Ishikawa (cell line): ENCODE measurements around the gene ARL5B.
A peak's percentile ranks its signal among the peaks of the same experiment; 100 is the strongest.

ENCODE experiments used
- CEBPB ChIP-seq: IDR thresholded peaks from 2 replicates; pipeline ENCODE4 v1.6.1; 2012
- CREB1 ChIP-seq: IDR thresholded peaks from 2 replicates; pipeline ENCODE4 v1.6.1; 2012; ENCODE audit warnings: low read depth
- EGR1 ChIP-seq: IDR thresholded peaks from 2 replicates; pipeline ENCODE4 v1.6.1; 2012
- EP300 ChIP-seq: IDR thresholded peaks from 2 replicates; pipeline ENCODE4 v1.6.1; 2012; ENCODE audit warnings: borderline replicate concordance
- FOXM1 ChIP-seq: IDR thresholded peaks from 2 replicates; pipeline ENCODE4 v1.6.1; 2012; ENCODE audit warnings: low read depth, borderline replicate concordance
- NFIC ChIP-seq: IDR thresholded peaks from 2 replicates; pipeline ENCODE4 v1.6.1; 2012
- RAD21 ChIP-seq: IDR thresholded peaks from 2 replicates; pipeline ENCODE4 v1.6.1; 2012; ENCODE audit warnings: low read depth
- TAF1 ChIP-seq: IDR thresholded peaks from 2 replicates; pipeline ENCODE4 v1.6.1; 2012; ENCODE audit warnings: low read depth, mild to moderate bottlenecking
- TCF12 ChIP-seq: IDR thresholded peaks from 2 replicates; pipeline ENCODE4 v1.6.1; 2012; ENCODE audit warnings: low read depth
- TEAD4 ChIP-seq: IDR thresholded peaks from 2 replicates; pipeline ENCODE4 v1.6.1; 2012
- YY1 ChIP-seq: IDR thresholded peaks from 2 replicates; pipeline ENCODE4 v1.6.1; 2012; ENCODE audit warnings: low read depth
- ZBTB7A ChIP-seq: IDR thresholded peaks from 2 replicates; pipeline ENCODE4 v1.6.1; 2012; ENCODE audit warnings: low read depth
- TF ChIP-seq, protein P1 (sequence below): IDR thresholded peaks from 2 replicates; pipeline ENCODE4 v1.6.1; 2012
- TF ChIP-seq, protein P2 (sequence below): IDR thresholded peaks from 2 replicates; pipeline ENCODE4 v1.6.1; 2012
- TF ChIP-seq, protein P3 (sequence below): IDR thresholded peaks from 2 replicates; pipeline ENCODE4 v1.6.1; 2012; ENCODE audit warnings: low read depth, mild to moderate bottlenecking

ARL5B gene

GRCh38 chr10:18647945-18648344 is 11.3 kb upstream of the ARL5B start:
- TF ChIP-seq TCF12 (no peak), CREB1 (no peak), EGR1 (no peak), NFIC (no peak), ZBTB7A (no peak), TEAD4 (no peak), EP300 (no peak), TAF1 (no peak), YY1 (no peak), CEBPB (no peak), RAD21 (no peak), FOXM1 (no peak)
- TF ChIP-seq, protein P1, sequence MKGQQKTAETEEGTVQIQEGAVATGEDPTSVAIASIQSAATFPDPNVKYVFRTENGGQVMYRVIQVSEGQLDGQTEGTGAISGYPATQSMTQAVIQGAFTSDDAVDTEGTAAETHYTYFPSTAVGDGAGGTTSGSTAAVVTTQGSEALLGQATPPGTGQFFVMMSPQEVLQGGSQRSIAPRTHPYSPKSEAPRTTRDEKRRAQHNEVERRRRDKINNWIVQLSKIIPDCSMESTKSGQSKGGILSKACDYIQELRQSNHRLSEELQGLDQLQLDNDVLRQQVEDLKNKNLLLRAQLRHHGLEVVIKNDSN = no peak
- TF ChIP-seq, protein P2, sequence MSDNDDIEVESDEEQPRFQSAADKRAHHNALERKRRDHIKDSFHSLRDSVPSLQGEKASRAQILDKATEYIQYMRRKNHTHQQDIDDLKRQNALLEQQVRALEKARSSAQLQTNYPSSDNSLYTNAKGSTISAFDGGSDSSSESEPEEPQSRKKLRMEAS = no peak
- TF ChIP-seq, protein P3, sequence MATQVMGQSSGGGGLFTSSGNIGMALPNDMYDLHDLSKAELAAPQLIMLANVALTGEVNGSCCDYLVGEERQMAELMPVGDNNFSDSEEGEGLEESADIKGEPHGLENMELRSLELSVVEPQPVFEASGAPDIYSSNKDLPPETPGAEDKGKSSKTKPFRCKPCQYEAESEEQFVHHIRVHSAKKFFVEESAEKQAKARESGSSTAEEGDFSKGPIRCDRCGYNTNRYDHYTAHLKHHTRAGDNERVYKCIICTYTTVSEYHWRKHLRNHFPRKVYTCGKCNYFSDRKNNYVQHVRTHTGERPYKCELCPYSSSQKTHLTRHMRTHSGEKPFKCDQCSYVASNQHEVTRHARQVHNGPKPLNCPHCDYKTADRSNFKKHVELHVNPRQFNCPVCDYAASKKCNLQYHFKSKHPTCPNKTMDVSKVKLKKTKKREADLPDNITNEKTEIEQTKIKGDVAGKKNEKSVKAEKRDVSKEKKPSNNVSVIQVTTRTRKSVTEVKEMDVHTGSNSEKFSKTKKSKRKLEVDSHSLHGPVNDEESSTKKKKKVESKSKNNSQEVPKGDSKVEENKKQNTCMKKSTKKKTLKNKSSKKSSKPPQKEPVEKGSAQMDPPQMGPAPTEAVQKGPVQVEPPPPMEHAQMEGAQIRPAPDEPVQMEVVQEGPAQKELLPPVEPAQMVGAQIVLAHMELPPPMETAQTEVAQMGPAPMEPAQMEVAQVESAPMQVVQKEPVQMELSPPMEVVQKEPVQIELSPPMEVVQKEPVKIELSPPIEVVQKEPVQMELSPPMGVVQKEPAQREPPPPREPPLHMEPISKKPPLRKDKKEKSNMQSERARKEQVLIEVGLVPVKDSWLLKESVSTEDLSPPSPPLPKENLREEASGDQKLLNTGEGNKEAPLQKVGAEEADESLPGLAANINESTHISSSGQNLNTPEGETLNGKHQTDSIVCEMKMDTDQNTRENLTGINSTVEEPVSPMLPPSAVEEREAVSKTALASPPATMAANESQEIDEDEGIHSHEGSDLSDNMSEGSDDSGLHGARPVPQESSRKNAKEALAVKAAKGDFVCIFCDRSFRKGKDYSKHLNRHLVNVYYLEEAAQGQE = no peak

DNA sequence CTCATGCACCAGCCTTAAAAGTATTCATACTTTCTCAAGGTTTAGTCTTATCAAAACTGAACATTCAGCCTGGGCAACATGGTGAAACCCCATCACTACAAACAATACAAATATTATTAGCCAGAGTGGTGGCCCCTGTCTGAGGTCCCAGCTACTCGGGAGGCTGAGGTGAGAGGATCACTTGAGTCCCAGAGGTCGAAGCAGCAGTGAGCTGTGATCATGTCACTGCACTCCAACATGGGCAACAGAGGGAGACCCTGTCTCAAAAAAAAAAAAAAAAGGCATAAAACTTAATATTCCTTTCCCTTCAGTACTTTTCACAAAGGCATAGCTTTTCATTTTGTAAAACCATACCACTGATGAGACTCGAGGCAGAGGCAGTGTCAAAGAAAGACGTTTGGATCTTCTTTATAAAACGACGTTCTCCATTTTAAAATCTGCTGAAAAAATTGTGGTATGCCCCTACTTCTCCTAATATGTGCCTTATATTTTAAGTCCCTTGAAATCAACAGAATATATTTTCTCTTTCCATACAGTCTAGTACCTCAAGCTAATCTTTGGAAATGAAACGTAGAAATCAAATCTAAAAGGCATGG is 9.8 kb upstream of the ARL5B start:
- TF ChIP-seq CEBPB (no peak), YY1 (no peak), NFIC (no peak), CREB1 (no peak), EGR1 (no peak), TCF12 (no peak), TEAD4 (no peak), RAD21 (no peak), FOXM1 (no peak), EP300 (no peak), TAF1 (no peak), ZBTB7A (no peak)
- TF ChIP-seq, protein P2 = no peak
- TF ChIP-seq, protein P1 = no peak
- TF ChIP-seq, protein P3 = no peak

- TF ChIP-seq TAF1 (no peak), ZBTB7A (no peak), CEBPB (no peak), NFIC (no peak), TEAD4 (no peak), EP300 (no peak), CREB1 (no peak), FOXM1 (no peak)
- TF ChIP-seq, protein P2 = no peak
- TF ChIP-seq, protein P1 = no peak
These were observed 8.7 kb upstream of the ARL5B start for GRCh38 chr10:18650404-18650997.

DNA sequence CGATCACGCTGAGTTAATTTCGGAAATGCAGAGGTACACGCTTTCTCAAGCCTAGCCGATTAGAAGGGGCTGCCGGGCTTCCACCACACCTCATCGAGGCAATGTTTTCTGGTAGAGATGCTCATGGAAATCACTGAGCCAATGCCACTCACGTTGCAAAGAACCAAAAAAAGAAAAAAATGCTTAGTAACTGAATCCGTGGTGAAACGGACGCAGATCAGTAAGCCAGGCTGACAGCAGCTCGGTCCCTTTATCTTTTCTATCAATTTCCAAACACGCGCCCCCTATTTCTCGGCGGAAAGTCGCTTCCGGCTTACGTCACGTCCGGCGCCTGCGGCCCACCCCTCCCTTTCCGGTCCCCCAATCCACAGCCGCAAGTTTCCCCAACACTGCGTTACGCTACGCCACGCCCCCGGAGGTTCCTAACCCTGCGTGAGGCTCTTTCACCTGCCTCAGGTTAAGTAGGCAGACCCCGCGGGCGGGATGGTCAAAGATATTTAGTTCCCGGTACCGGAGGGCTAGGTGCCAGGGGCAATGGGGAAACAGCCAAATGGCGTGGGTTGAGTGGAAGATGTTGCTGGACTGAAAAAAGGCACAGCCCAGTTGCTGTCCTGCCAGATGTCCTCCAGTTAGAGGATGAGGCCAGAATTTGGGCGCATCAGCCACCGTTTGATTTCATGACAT is 7.8 kb upstream of the ARL5B start, which contains the start of gene NSUN6:
TSS of gene NSUN6 (minus strand) at position 264 of the 684 bp plus-strand sequence. CDS start 384 bp downstream, outside the sequence.
- TF ChIP-seq NFIC = 0 out of 2 replicates have a peak, but pooled peaks have one; percentile 12
- TF ChIP-seq CEBPB = no peak
- 0 out of 2 replicates have a peak, but pooled peaks have one; percentile 15 for TF ChIP-seq YY1
- TF ChIP-seq, protein P1 = no peak
- peak; percentile 75 for TF ChIP-seq CREB1
- TF ChIP-seq, protein P2 = peak; percentile 72
- no peak; the same call in 1 of the 2 replicates for TF ChIP-seq TCF12
- peak; percentile 62; the same call in 1 of the 2 replicates for TF ChIP-seq TAF1
